WTC11 (cell line): Measurements from ENCODE around the gene KCNA2. TPM values are rescaled to one million over a fixed set of nuclear protein-coding genes. Genes with fewer than 3 reads are reported as not detected.

ENCODE experiments used
- ATAC-seq: fragments of 200-7000 bp; cut with Tn5 transposase; 2 replicates; pipeline ENCODE4 v1.10.0; 2021; ENCODE audit warnings: mild to moderate bottlenecking, moderate library complexity
- CTCF ChIA-PET: fragments of 300-600 bp; sonication (Branson Sonifier 250); formaldehyde crosslinking; loops from one replicate; lab custom pipeline; 2021; ENCODE audit warnings: antibody characterized with exemption; lab: Charles Lee
- POLR2A ChIA-PET: fragments of 350-600 bp; sonication (Branson Sonifier 250); formaldehyde crosslinking; loops from one replicate; lab custom pipeline; 2021; ENCODE audit warnings: antibody characterized with exemption; lab: Charles Lee
- DNase-seq: peaks from one replicate; pipeline ENCODE4 v3.0.0; 2021; ENCODE audit warnings: low spot score
- H3K27ac Mint-ChIP-seq: 2 replicates; pipeline ENCODE4 v1.8.0; 2021; ENCODE audit warnings: mixed read lengths
- H3K27me3 Mint-ChIP-seq: 2 replicates; pipeline ENCODE4 v1.8.0; 2021; ENCODE audit warnings: low read depth, mild to moderate bottlenecking, moderate library complexity, mixed read lengths
- H3K36me3 Mint-ChIP-seq: 2 replicates; pipeline ENCODE4 v1.8.0; 2021; ENCODE audit warnings: mixed read lengths
- H3K4me1 Mint-ChIP-seq: 2 replicates; pipeline ENCODE4 v1.8.0; 2022; ENCODE audit warnings: mixed read lengths
- H3K4me3 Mint-ChIP-seq: 2 replicates; pipeline ENCODE4 v1.8.0; 2021; ENCODE audit warnings: mild to moderate bottlenecking, moderate library complexity, mixed read lengths
- H3K9me3 Mint-ChIP-seq: 2 replicates; pipeline ENCODE4 v1.8.0; 2021; ENCODE audit warnings: mixed read lengths
- CREB1 ChIP-seq: sonication (generic); formaldehyde crosslinking; IDR thresholded peaks from 2 replicates; pipeline ENCODE4 v1.8.0; 2023; ENCODE audit warnings: mild to moderate bottlenecking, missing genetic modification reagents
- ELF4 ChIP-seq: sonication (generic); formaldehyde crosslinking; IDR thresholded peaks from 2 replicates; pipeline ENCODE4 v1.8.1; 2022; ENCODE audit warnings: low read depth, mild to moderate bottlenecking, moderate library complexity, missing genetic modification reagents
- ETV6 ChIP-seq: sonication (generic); formaldehyde crosslinking; IDR thresholded peaks from 2 replicates; pipeline ENCODE4 v1.8.1; 2022; ENCODE audit warnings: mild to moderate bottlenecking, missing genetic modification reagents
- GABPB1 ChIP-seq: sonication (generic); formaldehyde crosslinking; IDR thresholded peaks from 2 replicates; pipeline ENCODE4 v1.8.1; 2023; ENCODE audit warnings: mild to moderate bottlenecking, missing genetic modification reagents
- JUN ChIP-seq: sonication (generic); formaldehyde crosslinking; IDR thresholded peaks from 2 replicates; pipeline ENCODE4 v1.8.0; 2023; ENCODE audit warnings: mild to moderate bottlenecking, missing genetic modification reagents
- KAT7 ChIP-seq: sonication (generic); formaldehyde crosslinking; IDR thresholded peaks from 2 replicates; pipeline ENCODE4 v1.8.1; 2023; ENCODE audit warnings: missing genetic modification reagents, mild to moderate bottlenecking, borderline replicate concordance
- PRRX2 ChIP-seq: fragments of 250-450 bp; sonication (Bioruptor Pico); IDR thresholded peaks from 2 replicates; pipeline ENCODE4 v1.8.0; 2021; ENCODE audit warnings: mild to moderate bottlenecking
- TEAD1 ChIP-seq: sonication (generic); formaldehyde crosslinking; IDR thresholded peaks from 2 replicates; pipeline ENCODE4 v1.8.0; 2022; ENCODE audit warnings: mild to moderate bottlenecking, missing genetic modification reagents
- total RNA-seq: library from RNA; stranded (reverse); gene quantifications from 3 replicates; pipeline ENCODE4 v1.2.3, GENCODE V29; 2021
- TF ChIP-seq, protein P1 (sequence below): sonication (generic); formaldehyde crosslinking; IDR thresholded peaks from 2 replicates; pipeline ENCODE4 v1.8.1; 2023; ENCODE audit warnings: mild to moderate bottlenecking, missing genetic modification reagents, moderate library complexity
- TF ChIP-seq, protein P2 (sequence below): sonication (generic); formaldehyde crosslinking; IDR thresholded peaks from 2 replicates; pipeline ENCODE4 v1.8.0; 2022; ENCODE audit warnings: mild to moderate bottlenecking, missing genetic modification reagents
- TF ChIP-seq, protein P3 (sequence below): sonication (generic); formaldehyde crosslinking; IDR thresholded peaks from 2 replicates; pipeline ENCODE4 v1.8.1; 2023; ENCODE audit warnings: mild to moderate bottlenecking, missing genetic modification reagents, borderline replicate concordance
- TF ChIP-seq, protein P4 (sequence below): sonication (generic); formaldehyde crosslinking; IDR thresholded peaks from 2 replicates; pipeline ENCODE4 v1.8.1; 2022; ENCODE audit warnings: mild to moderate bottlenecking, moderate library complexity, missing genetic modification reagents
- TF ChIP-seq, protein P5 (sequence below): sonication (generic); formaldehyde crosslinking; IDR thresholded peaks from 2 replicates; pipeline ENCODE4 v1.8.1; 2022; ENCODE audit warnings: missing genetic modification reagents, borderline replicate concordance

The KCNA2 gene
- total RNA-seq, 1 experiment from 2014 or later, result 0.50 TPM

DNA sequence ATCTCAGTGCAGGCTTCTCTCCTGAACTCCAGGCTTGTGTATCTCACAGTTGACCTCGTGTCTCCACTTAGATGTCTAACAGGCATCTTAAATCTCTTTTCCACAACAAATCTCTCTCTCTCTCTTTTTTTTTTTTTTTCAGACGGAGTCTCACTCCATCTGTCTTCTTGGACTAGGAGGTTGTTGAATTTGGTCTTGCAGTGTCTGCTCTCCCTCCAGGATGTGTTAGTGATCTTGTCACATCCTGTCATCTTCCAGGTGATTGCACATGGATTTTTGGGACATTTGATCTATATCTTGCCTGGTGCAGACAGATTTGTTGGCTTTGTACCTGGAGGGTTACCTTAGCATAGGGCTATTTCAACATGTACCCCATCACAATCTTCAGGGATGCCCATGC lies 60.7 kb downstream of the KCNA2 start:
- Mint-ChIP-seq H3K9me3 (no peaks in the 10 kb centered on the region), H3K27ac (no peak overlapping the region), H3K4me3 (no peak overlapping the region), H3K36me3 (no peaks in the 10 kb centered on the region), H3K4me1 (no peaks in the 10 kb centered on the region; the same call in 1 of the 2 replicates), H3K27me3 (no peaks in the 10 kb centered on the region; the same call in 1 of the 2 replicates)
- ChIA-PET CTCF (interaction anchor here (1.4 to 2.3 kb wide), 3 partner anchors 10 to 74 kb away, joined by 4 to 8 read pairs (median 4); no protein-coding TSS in a partner anchor), POLR2A (no interaction called here)
- no peak for TF ChIP-seq TEAD1 (CRISPR knock-in tag)
- TF ChIP-seq PRRX2 (CRISPR knock-in tag), result no peak
- no peak for TF ChIP-seq GABPB1 (CRISPR knock-in tag)
- TF ChIP-seq, protein P1, sequence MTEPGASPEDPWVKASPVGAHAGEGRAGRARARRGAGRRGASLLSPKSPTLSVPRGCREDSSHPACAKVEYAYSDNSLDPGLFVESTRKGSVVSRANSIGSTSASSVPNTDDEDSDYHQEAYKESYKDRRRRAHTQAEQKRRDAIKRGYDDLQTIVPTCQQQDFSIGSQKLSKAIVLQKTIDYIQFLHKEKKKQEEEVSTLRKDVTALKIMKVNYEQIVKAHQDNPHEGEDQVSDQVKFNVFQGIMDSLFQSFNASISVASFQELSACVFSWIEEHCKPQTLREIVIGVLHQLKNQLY (CRISPR knock-in tag), result no peak
- TF ChIP-seq ELF4 (CRISPR knock-in tag), result no peak
- TF ChIP-seq, protein P2, sequence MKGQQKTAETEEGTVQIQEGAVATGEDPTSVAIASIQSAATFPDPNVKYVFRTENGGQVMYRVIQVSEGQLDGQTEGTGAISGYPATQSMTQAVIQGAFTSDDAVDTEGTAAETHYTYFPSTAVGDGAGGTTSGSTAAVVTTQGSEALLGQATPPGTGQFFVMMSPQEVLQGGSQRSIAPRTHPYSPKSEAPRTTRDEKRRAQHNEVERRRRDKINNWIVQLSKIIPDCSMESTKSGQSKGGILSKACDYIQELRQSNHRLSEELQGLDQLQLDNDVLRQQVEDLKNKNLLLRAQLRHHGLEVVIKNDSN (CRISPR knock-in tag), result no peak
- TF ChIP-seq ETV6 (CRISPR knock-in tag), result no peak
- TF ChIP-seq JUN, result no peak
- TF ChIP-seq, protein P3, sequence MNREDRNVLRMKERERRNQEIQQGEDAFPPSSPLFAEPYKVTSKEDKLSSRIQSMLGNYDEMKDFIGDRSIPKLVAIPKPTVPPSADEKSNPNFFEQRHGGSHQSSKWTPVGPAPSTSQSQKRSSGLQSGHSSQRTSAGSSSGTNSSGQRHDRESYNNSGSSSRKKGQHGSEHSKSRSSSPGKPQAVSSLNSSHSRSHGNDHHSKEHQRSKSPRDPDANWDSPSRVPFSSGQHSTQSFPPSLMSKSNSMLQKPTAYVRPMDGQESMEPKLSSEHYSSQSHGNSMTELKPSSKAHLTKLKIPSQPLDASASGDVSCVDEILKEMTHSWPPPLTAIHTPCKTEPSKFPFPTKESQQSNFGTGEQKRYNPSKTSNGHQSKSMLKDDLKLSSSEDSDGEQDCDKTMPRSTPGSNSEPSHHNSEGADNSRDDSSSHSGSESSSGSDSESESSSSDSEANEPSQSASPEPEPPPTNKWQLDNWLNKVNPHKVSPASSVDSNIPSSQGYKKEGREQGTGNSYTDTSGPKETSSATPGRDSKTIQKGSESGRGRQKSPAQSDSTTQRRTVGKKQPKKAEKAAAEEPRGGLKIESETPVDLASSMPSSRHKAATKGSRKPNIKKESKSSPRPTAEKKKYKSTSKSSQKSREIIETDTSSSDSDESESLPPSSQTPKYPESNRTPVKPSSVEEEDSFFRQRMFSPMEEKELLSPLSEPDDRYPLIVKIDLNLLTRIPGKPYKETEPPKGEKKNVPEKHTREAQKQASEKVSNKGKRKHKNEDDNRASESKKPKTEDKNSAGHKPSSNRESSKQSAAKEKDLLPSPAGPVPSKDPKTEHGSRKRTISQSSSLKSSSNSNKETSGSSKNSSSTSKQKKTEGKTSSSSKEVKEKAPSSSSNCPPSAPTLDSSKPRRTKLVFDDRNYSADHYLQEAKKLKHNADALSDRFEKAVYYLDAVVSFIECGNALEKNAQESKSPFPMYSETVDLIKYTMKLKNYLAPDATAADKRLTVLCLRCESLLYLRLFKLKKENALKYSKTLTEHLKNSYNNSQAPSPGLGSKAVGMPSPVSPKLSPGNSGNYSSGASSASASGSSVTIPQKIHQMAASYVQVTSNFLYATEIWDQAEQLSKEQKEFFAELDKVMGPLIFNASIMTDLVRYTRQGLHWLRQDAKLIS (CRISPR knock-in tag), result no peak
- TF ChIP-seq, protein P4, sequence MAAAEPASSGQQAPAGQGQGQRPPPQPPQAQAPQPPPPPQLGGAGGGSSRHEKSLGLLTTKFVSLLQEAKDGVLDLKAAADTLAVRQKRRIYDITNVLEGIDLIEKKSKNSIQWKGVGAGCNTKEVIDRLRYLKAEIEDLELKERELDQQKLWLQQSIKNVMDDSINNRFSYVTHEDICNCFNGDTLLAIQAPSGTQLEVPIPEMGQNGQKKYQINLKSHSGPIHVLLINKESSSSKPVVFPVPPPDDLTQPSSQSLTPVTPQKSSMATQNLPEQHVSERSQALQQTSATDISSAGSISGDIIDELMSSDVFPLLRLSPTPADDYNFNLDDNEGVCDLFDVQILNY (CRISPR knock-in tag), result no peak
- TF ChIP-seq, protein P5, sequence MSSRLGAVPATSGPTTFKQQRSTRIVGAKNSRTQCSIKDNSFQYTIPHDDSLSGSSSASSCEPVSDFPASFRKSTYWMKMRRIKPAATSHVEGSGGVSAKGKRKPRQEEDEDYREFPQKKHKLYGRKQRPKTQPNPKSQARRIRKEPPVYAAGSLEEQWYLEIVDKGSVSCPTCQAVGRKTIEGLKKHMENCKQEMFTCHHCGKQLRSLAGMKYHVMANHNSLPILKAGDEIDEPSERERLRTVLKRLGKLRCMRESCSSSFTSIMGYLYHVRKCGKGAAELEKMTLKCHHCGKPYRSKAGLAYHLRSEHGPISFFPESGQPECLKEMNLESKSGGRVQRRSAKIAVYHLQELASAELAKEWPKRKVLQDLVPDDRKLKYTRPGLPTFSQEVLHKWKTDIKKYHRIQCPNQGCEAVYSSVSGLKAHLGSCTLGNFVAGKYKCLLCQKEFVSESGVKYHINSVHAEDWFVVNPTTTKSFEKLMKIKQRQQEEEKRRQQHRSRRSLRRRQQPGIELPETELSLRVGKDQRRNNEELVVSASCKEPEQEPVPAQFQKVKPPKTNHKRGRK (CRISPR knock-in tag), result no peak
- DNase-seq, result no peak
- ATAC-seq, result no peak

DNA sequence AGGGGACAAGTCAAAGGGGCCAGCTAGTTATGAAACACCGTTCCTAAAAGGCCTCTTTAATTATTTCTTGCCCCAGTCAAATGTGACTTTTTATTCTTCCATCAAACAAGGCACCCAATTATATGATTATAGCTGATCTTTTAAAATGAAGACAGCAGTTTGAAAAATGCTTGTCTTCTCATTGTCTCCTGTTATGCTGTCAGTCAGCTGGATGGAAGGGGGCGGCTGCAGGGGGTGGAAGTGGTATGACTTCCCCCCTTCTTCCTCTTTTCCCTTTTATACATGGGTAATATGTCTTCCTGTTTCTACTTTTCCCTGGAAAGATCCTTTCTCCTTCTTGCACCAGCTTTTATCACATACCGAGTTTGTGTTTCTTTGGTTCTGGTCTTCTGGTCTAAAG lies 61.4 kb downstream of the KCNA2 start:
- ATAC-seq (no peak), DNase-seq (no peak)
- H3K27ac Mint-ChIP-seq, result no peak overlapping the region
- CTCF ChIA-PET, result interaction anchor here (1.4 to 2.3 kb wide), 3 partner anchors 10 to 75 kb away, joined by 4 to 8 read pairs (median 4); no protein-coding TSS in a partner anchor
- no peaks in the 10 kb centered on the region; the same call in 1 of the 2 replicates for H3K27me3 Mint-ChIP-seq
- H3K9me3 Mint-ChIP-seq, result no peaks in the 10 kb centered on the region
- no peak for TF ChIP-seq CREB1 (CRISPR knock-in tag)
- no peak for TF ChIP-seq KAT7 (CRISPR knock-in tag)
- TF ChIP-seq, all 79 proteins: peak for 0
- H3K36me3 Mint-ChIP-seq, result no peaks in the 10 kb centered on the region
- POLR2A ChIA-PET, result no interaction called here
- H3K4me3 Mint-ChIP-seq, result no peak overlapping the region
- no peaks in the 10 kb centered on the region; the same call in 1 of the 2 replicates for H3K4me1 Mint-ChIP-seq

Other genes with a start within 250 kb of the KCNA2 start
- gene SLC16A4, start 215.3 kb downstream of the KCNA2 start, total RNA-seq, result 0.11 to 0.30 TPM (median 0.28 TPM) in 3 replicates
- gene LAMTOR5, start 198.7 kb downstream of the KCNA2 start, total RNA-seq, result 76.0 to 106 TPM (median 93.0 TPM) in 3 replicates
- not detected in 3 replicates for gene PROK1, start 155.2 kb downstream of the KCNA2 start, total RNA-seq
- not detected in 3 replicates for gene KCNA10, start 87.2 kb downstream of the KCNA2 start, total RNA-seq
- gene KCNA3, start 68.6 kb upstream of the KCNA2 start, total RNA-seq, result 1.1 to 1.2 TPM (median 1.2 TPM) in 3 replicates